GM19193 (cell line): ENCODE data around the gene ARGFX.

Experiments used
- POLR2A ChIP-seq: IDR thresholded peaks from 4 replicates; pipeline ENCODE4 v1.6.1; 2011; ENCODE audit not compliant: insufficient read depth, insufficient read length; ENCODE audit errors: extremely low read depth

Gene ARGFX

DNA sequence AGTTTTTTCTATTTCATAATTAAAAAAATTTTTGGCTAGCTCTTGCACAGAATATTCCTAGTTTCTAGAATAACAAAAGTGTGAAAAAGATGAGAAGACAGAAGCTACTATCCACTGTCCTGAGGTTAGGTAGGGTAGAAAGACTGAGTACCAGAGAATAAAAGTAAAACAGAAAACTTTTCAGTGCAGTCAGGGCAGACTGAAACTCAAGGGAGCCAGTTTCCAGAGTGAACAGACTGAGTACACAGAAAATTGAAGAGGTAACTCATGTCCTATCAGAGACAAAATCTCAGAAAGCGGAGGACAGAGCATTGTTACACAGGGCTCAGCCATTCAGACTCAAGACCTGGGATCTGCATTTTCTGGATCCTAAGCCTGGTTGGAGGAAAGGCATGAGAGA lies 16.7 kb downstream of the ARGFX start:
- no peak for TF ChIP-seq POLR2A

DNA sequence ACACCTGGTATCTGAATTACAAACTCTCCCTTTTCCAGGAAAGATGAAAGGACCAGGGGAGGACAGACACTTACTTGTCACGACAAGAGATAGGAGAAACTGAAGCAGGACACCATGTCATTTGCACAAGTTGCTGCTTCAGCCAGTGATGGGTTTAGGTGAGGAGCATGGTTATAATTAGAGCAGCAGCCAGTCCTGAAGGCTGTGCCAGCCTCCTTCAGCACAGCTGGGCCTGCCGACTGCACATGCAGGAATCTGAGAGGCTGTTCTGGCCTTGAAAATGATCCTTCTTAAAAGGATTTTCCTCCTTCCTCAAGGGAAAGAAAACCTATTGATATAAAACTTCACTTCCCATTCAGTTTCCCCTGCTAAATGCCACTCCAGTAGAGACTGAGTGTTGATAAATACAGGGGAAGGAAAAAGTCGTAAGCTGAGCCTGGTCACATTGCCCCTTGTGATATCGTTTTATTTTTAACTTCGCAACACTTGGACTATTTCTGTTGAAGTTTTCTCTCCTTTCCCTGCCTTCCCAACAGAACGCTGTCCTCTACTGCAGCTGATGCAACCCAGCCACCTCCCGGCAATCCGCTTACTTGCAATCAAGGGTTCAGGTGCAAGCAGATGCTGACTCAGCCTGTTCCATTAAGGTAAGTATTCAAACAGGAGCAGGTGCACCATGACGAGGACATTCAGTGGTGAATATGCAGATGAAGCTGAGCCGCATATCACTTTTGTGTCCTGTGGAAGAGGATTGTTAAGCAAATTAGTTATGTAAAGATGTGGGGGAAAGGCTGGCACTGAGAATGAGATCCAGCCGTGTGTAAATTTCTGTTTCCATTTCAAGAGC lies 25.3 kb downstream of the ARGFX start, which contains the start of gene FBXO40:
TSS of gene FBXO40 (plus strand) at position 524 of the 847 bp plus-strand sequence. CDS start 27,197 bp downstream, outside the sequence.
- no peak for TF ChIP-seq POLR2A

GRCh38 chr3:121594850-121595249 lies 27.1 kb downstream of the ARGFX start:
- TF ChIP-seq POLR2A = no peak

DNA sequence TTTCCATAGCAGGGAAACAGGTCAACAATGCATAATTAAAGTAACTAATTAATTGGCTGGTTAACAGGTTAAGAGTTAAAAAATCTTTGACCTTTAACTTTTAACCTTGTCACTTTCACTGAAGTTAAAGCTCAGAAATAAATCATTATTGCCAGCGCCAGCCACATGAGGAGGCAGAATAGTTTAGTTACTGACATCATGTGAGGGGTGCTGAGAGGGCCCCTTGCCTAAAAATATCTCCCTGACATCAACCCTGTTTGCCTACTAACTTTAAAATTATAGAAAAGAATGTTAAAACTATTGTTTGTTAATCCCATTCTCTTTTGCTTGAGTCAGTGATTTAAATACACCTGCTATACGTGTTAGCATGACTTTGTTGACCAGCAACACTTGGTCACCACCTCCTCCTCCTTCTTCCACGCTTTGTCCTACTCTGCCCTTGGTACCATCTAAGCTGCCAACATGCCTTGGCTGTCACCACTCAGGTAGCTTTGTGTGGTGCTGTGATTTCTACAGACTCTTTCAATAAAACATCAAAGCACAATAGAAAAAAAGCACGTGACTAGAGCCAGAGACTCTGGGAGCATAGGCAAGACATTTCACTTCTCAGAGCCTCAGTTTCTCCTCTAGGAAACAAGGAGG lies 28.1 kb downstream of the ARGFX start:
- no peak for TF ChIP-seq POLR2A

DNA sequence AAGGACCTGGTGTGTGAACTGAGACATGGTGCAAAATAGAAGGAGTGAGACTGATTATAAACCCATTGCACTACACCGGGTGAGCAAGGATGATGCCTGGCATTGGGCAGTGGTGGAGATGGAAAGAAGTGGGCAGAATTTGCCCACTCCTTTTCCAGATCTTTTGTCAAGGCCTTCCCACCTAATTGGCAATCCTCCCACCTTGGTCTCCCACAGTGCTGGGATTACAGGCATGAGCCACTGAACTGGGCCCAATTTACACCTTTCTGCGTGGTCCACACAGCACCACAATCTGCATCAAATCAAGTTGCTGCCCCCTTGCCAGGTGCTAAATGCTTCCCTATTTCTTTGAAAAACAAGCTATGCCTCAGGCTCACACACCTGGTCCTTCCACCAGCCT lies 30.8 kb downstream of the ARGFX start:
- no peak for TF ChIP-seq POLR2A

- TF ChIP-seq POLR2A = no peak
Measured at GRCh38 chr3:121601212-121601812, 33.6 kb downstream of the ARGFX start.

DNA sequence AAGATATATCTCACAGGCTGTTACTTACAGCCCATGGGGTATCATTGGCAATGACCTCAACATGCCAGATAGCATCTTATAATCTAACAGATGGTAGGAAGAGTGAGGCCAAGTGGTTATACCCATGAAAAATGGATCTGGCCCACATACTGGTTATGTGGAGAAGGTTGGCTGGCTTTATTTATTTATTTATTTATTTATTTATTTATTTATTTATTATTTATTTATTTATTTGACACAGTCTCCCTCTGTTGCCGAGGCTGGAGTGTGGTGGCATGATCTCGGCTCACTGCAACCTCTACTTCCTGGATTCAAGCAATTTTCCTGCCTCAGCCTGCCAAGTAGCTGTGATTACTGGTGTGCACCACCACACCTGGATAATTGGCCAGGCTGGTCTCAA lies 37.0 kb downstream of the ARGFX start:
- no peak for TF ChIP-seq POLR2A

DNA sequence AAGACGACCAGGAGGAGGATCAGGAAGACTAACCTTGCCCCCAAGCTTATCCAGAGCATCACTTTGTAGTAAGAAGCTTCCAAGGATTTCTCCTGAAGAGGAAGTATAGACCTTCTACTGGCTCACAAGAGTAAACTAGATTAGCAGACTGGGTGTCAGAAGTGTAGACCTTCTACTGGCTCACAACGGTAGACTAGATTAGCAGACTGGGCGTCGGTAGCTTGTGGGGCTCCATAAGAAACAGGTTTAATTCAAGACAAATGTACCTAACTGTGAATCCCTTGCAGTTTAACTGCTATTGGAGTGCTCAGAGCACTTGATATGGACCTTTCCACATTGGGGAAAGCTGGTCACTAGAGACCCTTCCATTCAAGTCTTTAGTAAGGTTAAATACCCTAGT lies 38.4 kb downstream of the ARGFX start:
- TF ChIP-seq POLR2A = no peak
